HCEC 1CT (cell line): ENCODE results near the gene SLC5A10.

Experiments used
- DNase-seq: peaks from one replicate; pipeline ENCODE4 v3.0.0-alpha.2; 2017

Gene SLC5A10

GRCh38 chr17:18986541-18987229 is 34.7 kb downstream of the SLC5A10 start:
- no peak for DNase-seq

GRCh38 chr17:18987230-18987610 is 35.3 kb downstream of the SLC5A10 start:
- no peak for DNase-seq

DNA sequence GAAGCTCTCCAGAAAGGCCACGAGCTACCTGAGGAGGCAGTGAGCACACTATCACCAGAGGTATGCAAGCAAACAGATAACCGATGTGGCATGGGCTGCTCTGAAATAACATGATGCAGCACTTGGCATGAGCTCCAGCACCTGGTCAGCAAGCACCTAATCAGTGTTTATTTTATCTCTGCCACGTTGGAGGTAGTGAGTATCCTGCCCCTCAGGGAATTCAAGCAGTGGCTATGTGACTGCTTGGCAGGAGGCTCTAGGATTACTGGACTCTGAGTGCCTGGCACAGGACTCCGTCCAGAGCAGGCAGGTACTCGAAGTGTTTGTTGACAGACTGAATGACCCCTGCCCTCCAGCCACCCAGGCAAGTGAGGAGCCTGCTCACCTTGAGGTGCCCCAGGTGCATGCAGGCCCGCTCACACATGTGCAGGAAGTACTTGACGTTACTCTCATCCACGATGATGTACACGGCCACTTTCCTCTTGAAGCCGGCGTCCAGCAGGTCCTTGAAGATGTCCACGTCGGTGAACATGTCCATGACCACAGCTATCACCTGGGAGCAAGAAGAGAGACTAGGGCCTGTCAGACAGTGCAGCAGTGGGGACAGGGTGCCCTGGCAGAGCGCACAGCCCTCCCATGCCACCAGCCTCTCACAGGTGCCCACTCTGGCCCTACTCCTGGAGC is 36.0 kb downstream of the SLC5A10 start:
- DNase-seq = no peak

DNA sequence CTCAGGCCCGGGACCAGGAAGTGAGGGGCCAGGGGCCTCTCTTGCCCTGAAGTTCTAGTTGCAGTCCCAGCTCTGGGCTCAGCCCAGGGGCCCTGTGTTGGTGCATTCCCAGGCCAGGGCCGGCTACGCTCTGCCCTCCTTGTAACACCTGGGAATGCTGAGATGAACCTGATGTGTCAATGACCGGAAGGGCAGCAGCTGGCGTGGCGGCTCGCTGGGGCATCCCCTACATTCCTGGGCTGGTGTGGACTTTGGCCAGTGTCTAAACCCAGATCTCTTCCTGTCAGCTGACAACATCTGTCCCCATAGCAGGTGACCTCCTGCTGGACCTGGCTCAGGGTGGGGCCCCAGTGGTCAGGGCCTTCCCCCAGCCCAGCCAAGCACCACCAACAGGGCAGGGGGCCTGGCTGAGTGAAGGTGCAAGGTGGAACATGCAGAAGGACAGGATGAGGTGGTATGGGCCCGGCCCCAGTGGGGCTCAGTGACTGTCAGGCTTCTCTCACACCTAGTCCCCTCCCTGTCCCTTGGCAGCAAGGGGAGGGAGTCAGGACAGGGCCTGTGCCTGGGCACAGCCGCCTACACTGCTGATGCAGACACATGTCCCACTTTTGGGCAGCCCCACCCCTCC is 36.7 kb downstream of the SLC5A10 start:
- no peak for DNase-seq

DNA sequence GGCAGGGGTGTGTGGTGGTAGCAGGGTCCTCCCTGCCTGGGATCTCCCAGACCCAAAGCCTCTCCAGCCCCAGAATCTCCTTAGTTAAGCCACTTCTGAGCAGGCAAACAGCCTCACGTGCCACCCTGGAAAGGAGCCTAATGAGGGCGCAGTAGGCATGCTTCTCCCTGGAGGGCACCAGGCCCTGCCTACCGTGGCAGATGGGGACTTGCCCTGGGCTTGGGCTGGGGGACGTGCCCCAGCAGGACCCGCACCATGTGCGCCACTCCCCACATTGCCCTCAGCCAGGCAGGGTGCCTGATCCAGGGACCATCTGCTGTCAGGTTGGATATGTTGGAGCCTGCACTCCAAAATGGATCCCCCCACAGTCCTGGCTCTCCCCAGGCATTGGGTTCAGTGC is 38.4 kb downstream of the SLC5A10 start:
- DNase-seq = no peak

GRCh38 chr17:18991531-18992315 is 39.8 kb downstream of the SLC5A10 start:
- no peak for DNase-seq

- no peak for DNase-seq
These were observed 40.6 kb downstream of the SLC5A10 start for GRCh38 chr17:18992454-18993130.

DNA sequence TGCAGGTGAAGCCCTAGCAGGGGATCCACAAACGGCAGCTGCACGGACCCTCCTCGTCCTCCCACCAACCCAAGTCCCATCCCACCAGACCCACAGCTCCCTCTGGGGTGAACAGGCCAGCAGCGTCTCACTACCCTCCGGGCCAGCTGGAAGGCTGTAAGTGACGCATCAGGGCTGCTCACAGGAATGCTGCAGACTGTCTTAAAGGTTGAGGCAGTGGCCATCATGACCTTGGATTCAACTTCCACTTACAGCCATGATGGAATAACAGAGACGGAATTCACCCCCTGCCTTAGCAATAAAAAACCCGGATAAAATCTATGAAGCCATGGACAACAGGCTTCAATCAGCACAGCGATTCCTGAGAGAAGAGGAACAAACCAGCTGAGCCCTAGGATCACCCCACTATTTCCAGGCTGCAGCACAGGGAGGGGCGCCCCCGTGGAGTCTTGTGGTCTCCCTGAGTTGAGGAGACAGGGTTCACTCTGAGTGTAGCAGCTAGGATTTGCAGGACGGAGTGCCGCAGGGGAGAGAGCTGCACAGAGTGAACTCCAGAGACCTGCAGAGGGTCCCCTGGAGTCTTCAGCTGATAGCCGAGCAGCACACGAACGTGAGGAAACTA is 42.1 kb downstream of the SLC5A10 start:
- no peak for DNase-seq

DNA sequence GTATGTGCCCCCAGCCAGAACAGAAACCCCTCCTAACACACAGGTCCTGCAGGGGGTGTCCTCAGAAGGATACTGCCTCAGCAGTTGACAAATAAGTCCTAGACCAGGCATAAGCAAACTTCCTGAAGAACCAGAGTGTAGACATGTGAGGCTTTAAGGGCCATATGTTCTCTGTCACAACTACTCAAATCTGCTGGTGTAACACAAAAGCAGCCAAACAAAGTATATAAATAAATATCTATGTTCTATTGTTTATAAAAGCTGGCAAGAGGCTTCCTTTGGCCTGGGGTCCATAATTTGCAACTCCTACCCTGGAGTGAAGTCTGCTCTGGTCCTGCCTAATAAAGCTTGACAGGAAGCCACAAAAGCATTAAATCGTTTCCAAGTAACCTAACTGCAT is 42.7 kb downstream of the SLC5A10 start:
- DNase-seq = no peak

DNA sequence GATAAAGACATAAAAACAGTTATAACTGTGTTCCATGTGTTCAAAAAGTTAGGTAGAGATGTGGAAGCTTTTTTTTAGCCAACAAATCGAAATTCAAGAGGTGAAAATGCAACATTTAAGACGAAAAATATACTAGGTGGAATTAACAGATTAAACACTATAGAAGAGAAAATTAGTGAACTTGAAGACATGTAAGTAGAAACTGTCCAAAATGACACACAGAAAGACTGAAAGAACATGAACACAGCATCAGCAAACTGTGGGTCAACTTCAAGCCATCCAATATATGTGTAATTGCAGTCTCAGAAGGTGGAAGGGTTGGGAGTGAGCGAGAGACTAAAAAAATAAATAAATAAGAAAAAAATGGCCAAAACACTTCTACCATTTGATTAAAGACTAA is 43.3 kb downstream of the SLC5A10 start:
- DNase-seq = no peak

- DNase-seq = no peak
These were observed 44.5 kb downstream of the SLC5A10 start for GRCh38 chr17:18996458-18996857.

- no peak for DNase-seq
These were observed 45.8 kb downstream of the SLC5A10 start for GRCh38 chr17:18997650-18998196.

- no peak for DNase-seq
These were observed 47.4 kb downstream of the SLC5A10 start for GRCh38 chr17:18999394-18999793.

DNA sequence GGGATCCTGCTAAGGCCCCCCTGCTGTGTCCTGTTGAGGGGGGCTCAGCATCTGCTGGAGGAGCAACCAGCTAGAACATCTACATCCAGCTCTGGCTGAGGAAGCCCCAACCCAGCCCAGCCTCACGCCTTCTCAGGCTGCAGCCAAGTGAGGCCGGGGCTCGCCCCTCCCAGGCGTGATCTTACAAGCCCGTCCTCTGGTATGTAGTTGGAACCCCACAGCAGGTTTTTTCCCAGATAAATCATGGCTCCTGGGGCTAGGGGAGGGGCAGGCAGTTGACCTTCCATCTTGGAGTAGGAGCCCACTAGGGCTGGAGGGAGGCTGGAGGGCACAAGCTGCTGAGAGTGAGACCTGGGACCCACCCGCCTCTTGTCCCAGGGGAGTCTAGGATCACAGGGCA is 47.9 kb downstream of the SLC5A10 start:
- DNase-seq = no peak

GRCh38 chr17:19000531-19001325 is 48.8 kb downstream of the SLC5A10 start:
- no peak for DNase-seq

- no peak for DNase-seq
These were observed 50.1 kb downstream of the SLC5A10 start for GRCh38 chr17:19001907-19002590.

DNA sequence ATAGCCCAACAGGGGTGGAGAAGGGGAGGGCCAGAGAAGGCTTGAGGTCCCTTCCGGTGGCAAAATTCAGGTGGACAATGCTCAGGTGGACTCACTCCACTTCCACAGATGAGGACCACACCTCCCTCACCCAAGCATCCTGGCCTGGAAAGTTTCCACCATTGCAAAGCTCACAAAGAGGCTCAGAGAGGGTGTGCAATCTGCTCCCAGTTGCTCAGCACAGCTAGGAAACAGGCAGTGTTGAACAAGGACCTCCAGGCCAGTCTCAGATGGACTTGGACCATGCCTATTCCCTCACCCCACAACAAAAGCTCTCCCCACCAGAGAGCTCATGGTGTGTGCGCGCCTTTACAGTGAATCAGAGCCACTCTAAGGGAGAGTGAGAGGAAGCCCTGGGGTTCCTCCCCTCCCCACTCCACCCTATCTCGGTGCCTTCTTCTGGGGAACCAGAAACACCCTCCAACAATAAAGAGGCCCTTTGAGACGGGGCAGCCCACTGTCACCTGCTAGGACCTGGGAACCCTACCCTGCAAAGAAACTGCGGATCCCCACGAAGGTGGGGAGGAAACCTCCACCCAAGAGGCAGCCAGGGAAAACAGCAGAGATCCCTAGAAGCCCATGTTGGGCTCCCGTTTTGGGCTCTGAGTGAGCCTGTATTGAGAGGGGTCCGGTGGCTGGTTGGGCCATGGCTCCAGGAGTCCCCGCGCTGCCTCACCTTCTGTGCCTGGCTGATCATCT is 51.0 kb downstream of the SLC5A10 start:
- DNase-seq = no peak

- DNase-seq = no peak
These were observed 51.8 kb downstream of the SLC5A10 start for GRCh38 chr17:19003543-19004420.
